Activated CD4-positive, alpha-beta T cell treated with anti-CD3 and anti-CD28 coated beads for 4 hours (primary cell): Measurements from ENCODE around the gene XAGE5.
"Not testable (repeated sequence)": the region's sequence is repeated elsewhere in the genome, so short reads cannot be mapped to it uniquely, and the experiment has no call there.

Source experiments
- DNase-seq, 2 donors: peaks; one replicate each; pipeline ENCODE4 v3.0.0-alpha.2; 2020

XAGE5 gene

DNA sequence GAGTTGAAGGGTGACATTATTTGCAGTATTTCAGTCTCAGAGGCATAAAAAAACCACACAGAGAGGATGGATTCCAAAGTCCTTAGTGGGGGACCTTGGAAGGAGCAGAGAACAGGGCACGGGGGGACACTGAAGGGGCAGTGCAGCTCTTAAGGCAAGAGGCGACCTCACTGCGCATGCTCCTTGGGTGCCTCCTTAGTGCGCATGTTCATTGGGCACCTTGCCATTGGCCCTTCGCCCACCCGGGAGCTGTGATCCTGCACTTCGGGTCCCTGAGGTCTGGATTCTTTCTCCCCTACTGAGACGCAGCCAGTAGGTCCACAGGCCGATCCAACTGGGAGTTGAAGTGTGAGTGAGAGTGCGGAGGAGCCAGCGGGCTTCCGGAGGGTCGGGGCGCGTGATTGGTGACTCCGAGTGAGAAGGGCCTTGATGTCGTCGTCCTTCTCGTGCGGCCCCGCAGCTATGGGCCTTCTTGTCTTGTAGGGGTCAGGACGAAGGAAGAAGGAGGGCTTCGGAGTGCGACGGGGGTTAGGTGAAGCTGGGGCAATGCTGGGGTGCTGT is at the start of gene XAGE5:
TSS of gene XAGE5 (plus strand) at position 223 of the 561 bp plus-strand sequence. CDS start 1,280 bp downstream, outside the sequence.
- DNase-seq, result no peak

GRCh38 chrX:52765983-52766382 is 45.1 kb upstream of the XAGE5 start:
- not testable (repeated sequence) for DNase-seq

GRCh38 chrX:52773504-52773903 is 37.6 kb upstream of the XAGE5 start:
- DNase-seq, result not testable (repeated sequence)

- DNase-seq, result not testable (repeated sequence)
Measured at GRCh38 chrX:52797327-52797726, 13.8 kb upstream of the XAGE5 start, which contains the start of gene SPANXN5. Gene SPANXN5, minus strand, starts transcription at chrX:52797427. Its CDS starts 79 bp downstream, at chrX:52797348.

DNA sequence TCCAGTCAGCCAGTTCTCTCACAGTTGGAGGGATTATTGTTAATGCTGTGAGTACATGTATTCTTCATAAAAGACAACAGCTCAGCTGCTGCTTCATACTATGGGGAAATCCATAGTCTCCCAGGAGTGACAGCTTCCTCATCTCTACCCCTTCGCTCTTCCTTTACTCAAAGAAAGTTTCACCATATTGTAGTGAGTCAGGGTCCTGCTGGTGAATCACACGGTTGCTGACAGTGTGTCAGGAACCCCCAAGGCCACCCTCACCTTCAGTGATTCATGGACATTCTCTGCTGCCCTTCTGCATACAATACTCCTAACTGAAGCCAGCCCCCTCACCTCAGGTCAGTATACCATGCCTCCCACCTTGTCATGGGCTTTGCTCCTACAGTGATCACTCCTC is 6.2 kb upstream of the XAGE5 start:
- not testable (repeated sequence) for DNase-seq

DNA sequence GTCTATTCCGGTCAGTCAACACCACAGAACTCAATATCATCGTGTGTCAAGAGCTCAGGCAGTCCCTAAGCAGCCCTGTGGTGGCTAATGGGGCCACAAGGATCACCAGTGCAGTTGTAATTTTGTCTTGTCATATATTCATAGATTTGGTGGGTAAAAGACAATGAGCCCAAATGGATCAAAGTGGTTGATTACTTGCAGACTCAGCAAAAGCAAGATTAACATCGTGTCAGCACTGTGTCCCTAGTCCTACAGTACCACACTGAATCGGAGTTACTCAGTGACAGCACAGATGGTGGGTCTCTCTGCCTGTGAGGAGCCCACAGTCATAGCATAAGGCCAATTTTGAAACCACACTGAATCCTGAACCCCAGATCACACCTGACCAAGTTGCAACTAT is 8.7 kb downstream of the XAGE5 start:
- no peak for DNase-seq

GRCh38 chrX:52821079-52821760 is 10.1 kb downstream of the XAGE5 start:
- DNase-seq, result no peak

- no peak for DNase-seq
Measured at GRCh38 chrX:52824608-52825007, 13.5 kb downstream of the XAGE5 start.

DNA sequence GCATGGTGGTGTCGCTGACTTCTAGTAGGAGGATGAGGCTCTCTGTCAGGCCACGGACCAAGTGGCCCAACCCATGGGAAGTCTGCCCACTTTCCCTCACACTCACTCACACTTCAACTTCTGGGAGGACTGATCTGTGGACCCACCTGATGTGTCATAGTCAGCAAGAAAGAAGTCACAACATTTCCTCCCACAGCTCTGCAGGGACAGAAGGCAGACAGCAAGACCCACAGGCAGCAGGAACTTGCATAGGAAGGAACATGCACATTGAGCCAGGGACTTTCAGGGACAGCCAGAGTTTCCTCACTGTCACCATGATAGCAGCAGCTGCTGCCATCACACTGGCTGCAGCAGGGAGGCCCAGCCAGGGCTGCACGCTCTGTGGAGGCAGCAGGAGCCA is 19.5 kb downstream of the XAGE5 start:
- no peak for DNase-seq

- DNase-seq, result no peak
Measured at GRCh38 chrX:52839137-52839536, 28.1 kb downstream of the XAGE5 start.

DNA sequence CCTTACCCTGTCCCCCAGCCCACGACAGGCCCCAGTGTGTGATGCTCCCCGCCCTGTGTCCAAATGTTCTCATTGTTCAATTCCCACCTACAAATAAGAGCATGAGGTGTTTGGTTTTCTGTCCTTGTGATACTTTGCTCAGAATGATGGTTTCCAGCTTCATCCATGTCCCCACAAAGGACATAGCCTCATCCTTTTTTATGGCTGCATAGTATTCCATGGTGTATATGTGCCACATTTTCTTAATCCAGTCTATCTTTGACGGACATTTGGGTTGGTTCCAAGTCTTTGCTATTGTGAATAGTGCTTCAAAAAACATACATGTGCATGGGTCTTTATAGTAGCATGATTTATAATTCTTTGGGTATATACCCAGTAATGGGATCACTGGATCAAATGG is 32.5 kb downstream of the XAGE5 start:
- not testable (repeated sequence) for DNase-seq

DNA sequence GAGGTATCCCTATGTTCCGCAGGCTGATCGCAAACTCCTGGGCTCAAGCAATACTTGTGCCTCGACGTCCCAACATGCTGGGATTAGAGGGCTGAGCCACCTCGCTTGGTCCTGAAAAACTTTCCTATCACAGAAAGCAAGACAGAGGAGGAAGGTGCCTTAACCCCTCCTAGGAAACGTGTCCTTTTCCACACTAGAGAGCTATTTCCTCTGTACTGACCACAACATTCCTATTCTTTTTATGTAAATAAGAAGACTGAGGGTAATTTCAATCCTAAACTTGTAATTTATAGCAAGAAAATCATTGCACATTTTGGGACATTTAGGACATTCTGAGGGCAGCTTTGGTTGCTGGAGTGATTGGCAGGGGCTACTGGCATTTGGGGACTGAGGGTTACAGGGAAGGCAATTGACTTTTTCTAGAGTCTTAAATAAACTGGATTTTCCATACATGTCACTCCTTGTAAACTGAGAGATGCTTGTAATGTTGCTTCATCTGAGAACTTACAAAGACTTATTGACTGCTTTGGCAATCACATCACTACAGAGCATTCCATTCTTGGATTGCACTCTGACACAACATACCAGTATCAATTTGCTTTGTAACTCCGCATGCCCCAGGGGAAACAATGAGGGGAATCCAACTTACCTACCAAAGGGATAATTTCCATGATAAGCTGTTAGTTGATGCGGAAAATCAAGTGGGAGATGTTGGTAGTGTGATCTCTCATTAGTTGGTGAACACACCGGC is 41.2 kb downstream of the XAGE5 start:
- DNase-seq, result no peak

- not testable (repeated sequence) for DNase-seq
Measured at GRCh38 chrX:52856991-52857525, 46.0 kb downstream of the XAGE5 start.

DNA sequence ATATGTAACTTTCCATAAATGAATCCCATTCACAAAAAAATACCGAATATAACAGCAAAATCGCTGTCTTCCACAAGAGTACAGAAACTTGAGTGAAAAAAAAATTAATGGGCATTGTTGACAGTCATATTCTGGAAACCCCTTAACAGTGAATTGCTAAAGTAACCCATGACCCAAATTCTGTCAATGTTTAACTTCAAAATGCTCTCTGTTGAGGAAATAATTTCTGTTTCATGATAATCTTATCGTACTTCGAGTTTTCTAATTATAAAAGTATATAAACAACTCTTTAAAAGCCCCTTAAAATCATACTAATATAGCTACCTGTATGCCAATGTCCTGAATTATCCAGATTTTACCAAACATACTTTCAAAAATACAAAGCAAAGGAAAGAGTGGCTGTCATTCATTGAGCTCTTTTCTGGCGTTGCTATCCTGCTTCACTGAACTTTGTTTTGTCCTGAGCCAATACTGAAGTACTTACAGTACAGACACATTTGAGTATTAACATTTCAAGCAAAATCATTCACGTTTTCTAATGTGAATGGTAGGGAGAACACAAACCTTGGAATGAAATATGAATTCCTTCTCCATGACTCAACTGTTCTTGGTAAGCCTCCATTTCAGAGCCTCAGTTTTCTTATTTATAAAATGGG is 54.4 kb downstream of the XAGE5 start:
- DNase-seq, result no peak
